Tibial nerve (tissue), 4 donors: Measurements from ENCODE around the gene FOXK1. TPM values are rescaled to one million over a fixed set of nuclear protein-coding genes. Genes with fewer than 3 reads are reported as not detected.

Experiments used
- DNase-seq, 2 donors: peaks; one replicate each; pipeline ENCODE4 v3.0.0-alpha.2; 2019; ENCODE audit warnings: low spot score in 2 of 2
- H3K27ac ChIP-seq, 4 donors: fragments of 200-600 bp; sonication (generic) in 3 of 4; one replicate each; pipeline ENCODE4 v1.5.1; 2017 to 2019; ENCODE audit warnings: mild to moderate bottlenecking in 1 of 4
- H3K27me3 ChIP-seq, 2 donors: fragments of 200-600 bp; sonication (generic) in 1 of 2; one replicate each; pipeline versions ENCODE4 v1.5.1 to v1.6.0; 2017 to 2019
- H3K36me3 ChIP-seq, 3 donors: fragments of 200-600 bp; sonication (generic); one replicate each; pipeline ENCODE4 v1.5.1; 2018 to 2019
- H3K4me1 ChIP-seq, 4 donors: fragments of 200-600 bp; sonication (generic) in 3 of 4; one replicate each; pipeline ENCODE4 v1.5.1; 2017 to 2019
- H3K4me3 ChIP-seq, 4 donors: fragments of 200-600 bp; sonication (generic) in 3 of 4; one replicate each; pipeline ENCODE4 v1.5.1; 2017 to 2019; ENCODE audit warnings: mild to moderate bottlenecking in 1 of 4, moderate library complexity in 1 of 4
- H3K9me3 ChIP-seq, 4 donors: fragments of 200-600 bp; sonication (generic) in 3 of 4; one replicate each; pipeline ENCODE4 v1.5.1; 2017 to 2019
- CTCF ChIP-seq, 5 experiments: fragments of 200-600 bp in 3 of 5; fragments of 450-650 bp in 2 of 5; sonication (generic) in 3 of 5; IDR thresholded peaks; one replicate each; pipeline ENCODE4 v1.5.1; 2016 to 2019; ENCODE audit warnings: antibody characterized with exemption in 5 of 5, mild to moderate bottlenecking in 3 of 5, moderate library complexity in 2 of 5
- EP300 ChIP-seq, 2 donors: sonication (generic); formaldehyde crosslinking; IDR thresholded peaks; one replicate each; pipeline ENCODE4 v1.6.1; 2017; ENCODE audit warnings: antibody characterized with exemption in 2 of 2, mild to moderate bottlenecking in 1 of 2
- POLR2A ChIP-seq, 2 donors: fragments of 450-650 bp; IDR thresholded peaks; one replicate each; pipeline ENCODE4 v1.6.1; 2017; ENCODE audit warnings: antibody characterized with exemption in 2 of 2, mild to moderate bottlenecking in 2 of 2, moderate library complexity in 2 of 2
- WGBS, 2 donors: methylation state at CpG; one replicate each; pipeline ENCODE4 v1.1.5; 2018; 5-methylcytosine and 5-hydroxymethylcytosine counted together
- total RNA-seq, 4 donors: library from RNA; depleted of rRNA; stranded (reverse); fragments of >200 nt; gene quantifications; one replicate each; pipeline ENCODE4 v1.1.0, GENCODE V29; 2016

Gene FOXK1
- total RNA-seq, 4 donors from 2014 or later, result 24.5 to 47.3 (median 26.4) TPM

GRCh38 chr7:4748231-4748681 lies 66.2 kb downstream of the FOXK1 start:
- H3K27me3 ChIP-seq, result no peaks in the 10 kb centered on the region
- DNase-seq, result no peak
- peak overlapping the region in 2 of 4 donors; percentile 94 to 96 for H3K27ac ChIP-seq
- peaks cover 0 to 57% (median 33%) of the 10 kb centered on the region in 4 donors for H3K4me1 ChIP-seq
- 80 to 81% methylated on average over 10 of the region's 10 CpGs for WGBS, 2 donors
- TF ChIP-seq EP300 (IDR thresholded peaks at IDR 0.05) (peak in 1 of 2 donors; percentile 6), POLR2A (IDR thresholded peaks at IDR 0.05) (no peak)
- H3K4me3 ChIP-seq, result no peak overlapping the region
- peaks cover 0 to 39% (median 0%) of the 10 kb centered on the region in 3 donors for H3K36me3 ChIP-seq
- no peaks in the 10 kb centered on the region for H3K9me3 ChIP-seq

DNA sequence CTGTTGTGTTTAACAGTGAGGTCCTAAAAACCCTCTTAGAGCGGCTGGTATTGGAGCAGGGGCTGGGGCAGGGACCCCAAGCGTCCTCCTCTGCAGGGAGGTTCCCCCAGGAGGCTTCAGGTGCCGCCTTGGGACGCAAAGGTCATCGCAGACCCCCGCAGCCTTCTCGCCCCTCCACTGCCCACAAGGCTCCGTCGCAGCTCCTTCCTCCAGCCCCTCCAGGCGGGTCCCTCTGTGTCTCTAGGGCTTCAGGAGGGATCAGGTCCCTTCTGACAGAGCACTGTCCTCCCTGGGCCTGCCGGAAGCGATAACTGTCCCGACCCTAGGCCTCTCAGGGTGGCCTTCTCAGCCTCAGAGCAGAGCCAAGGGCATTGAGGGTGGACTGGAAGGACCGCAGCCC lies 67.3 kb downstream of the FOXK1 start:
- Histone ChIP-seq H3K9me3 (no peaks in the 10 kb centered on the region), H3K36me3 (peaks cover 0 to 38% (median 3%) of the 10 kb centered on the region in 3 donors), H3K27me3 (no peaks in the 10 kb centered on the region), H3K4me1 (peaks cover 0 to 57% (median 31%) of the 10 kb centered on the region in 4 donors), H3K4me3 (no peak overlapping the region), H3K27ac (peak overlapping the region in 2 of 4 donors; percentile 94 to 96)
- no peak for DNase-seq
- TF ChIP-seq EP300 (IDR thresholded peaks at IDR 0.05), result no peak
- TF ChIP-seq CTCF (IDR thresholded peaks at IDR 0.05), result no peak
- TF ChIP-seq POLR2A (IDR thresholded peaks at IDR 0.05), result no peak
- 83 to 96% methylated on average over 14 of the region's 14 CpGs for WGBS, 2 donors

GRCh38 chr7:4749798-4750197 lies 67.7 kb downstream of the FOXK1 start:
- H3K9me3 ChIP-seq, result no peaks in the 10 kb centered on the region

GRCh38 chr7:4751398-4751947 lies 69.4 kb downstream of the FOXK1 start:
- H3K4me1 ChIP-seq, result peaks cover 0 to 38% (median 14%) of the 10 kb centered on the region in 4 donors

More at GRCh38 chr7:4749798-4750197, 67.7 kb downstream of the FOXK1 start:
- Histone ChIP-seq H3K4me3 (no peak overlapping the region), H3K27ac (peak overlapping the region in 1 of 4 donors; percentile 94), H3K27me3 (no peaks in the 10 kb centered on the region), H3K36me3 (peaks cover 0 to 42% (median 5%) of the 10 kb centered on the region in 3 donors), H3K4me1 (peaks cover 0 to 53% (median 27%) of the 10 kb centered on the region in 4 donors)
- WGBS, 2 donors, result 83 to 90% methylated on average over 14 to 15 of the region's 15 CpGs
- DNase-seq, result no peak
- TF ChIP-seq EP300 (IDR thresholded peaks at IDR 0.05) (no peak), CTCF (IDR thresholded peaks at IDR 0.05) (no peak), POLR2A (IDR thresholded peaks at IDR 0.05) (no peak)

DNA sequence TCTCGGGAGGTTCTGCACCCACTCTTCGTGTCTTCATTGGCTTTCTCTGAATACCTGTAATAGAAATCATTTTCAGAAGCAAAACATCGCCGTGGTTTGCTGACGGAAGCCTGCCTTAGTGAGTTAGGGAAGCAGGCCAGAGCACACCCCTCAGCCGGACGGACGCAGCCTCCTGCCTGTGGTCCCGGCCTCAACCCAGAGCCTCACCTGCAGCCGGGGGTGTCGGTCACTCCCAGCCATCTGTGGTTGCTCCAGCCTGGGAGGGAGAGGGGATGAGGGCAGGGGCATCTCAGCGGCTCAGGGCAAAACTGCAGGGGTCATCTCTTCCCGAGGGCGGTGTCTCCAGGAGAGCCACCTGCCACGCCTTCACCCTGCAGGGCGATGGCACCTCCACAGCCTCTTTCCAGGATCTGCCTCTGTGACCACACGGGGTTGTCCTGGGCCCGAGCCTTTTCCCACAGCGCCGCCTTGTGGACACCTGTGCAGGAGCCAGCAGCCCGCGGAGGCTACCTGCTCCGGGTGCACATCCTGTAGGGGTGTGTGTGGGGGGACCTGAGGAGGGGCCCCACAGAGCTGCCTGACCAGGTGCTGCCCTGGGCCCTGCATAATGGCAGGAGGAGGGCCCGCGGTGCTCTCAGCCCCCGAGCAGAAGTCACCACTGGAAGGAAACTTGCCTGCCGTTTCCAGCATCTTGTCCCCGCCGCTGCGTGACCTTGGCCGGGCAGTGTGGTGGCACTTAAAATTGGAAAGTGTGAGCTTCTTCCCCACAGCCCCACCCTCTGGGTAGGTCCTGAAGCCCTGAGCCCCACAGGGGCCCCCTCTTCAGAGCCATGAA lies 71.7 kb downstream of the FOXK1 start:
- H3K27ac ChIP-seq, result peak overlapping the region in 1 of 4 donors; percentile 33
- DNase-seq, result peak; percentile 62 to 74
- H3K27me3 ChIP-seq, result no peaks in the 10 kb centered on the region
- peaks cover 0 to 62% (median 15%) of the 10 kb centered on the region in 3 donors for H3K36me3 ChIP-seq
- TF ChIP-seq CTCF (IDR thresholded peaks at IDR 0.05) (peak; percentile 83 to 94 (median 87)), POLR2A (IDR thresholded peaks at IDR 0.05) (no peak)
- peaks cover 0 to 15% (median 5%) of the 10 kb centered on the region in 4 donors for H3K4me1 ChIP-seq
- no peak overlapping the region for H3K4me3 ChIP-seq
- 54 to 55% methylated on average over 23 to 26 of the region's 31 CpGs for WGBS, 2 donors
- H3K9me3 ChIP-seq, result no peaks in the 10 kb centered on the region

More at GRCh38 chr7:4751398-4751947, 69.4 kb downstream of the FOXK1 start:
- 93 to 94% methylated on average over 19 to 20 of the region's 20 CpGs for WGBS, 2 donors
- no peak for DNase-seq
- Histone ChIP-seq H3K4me3 (no peak overlapping the region), H3K27me3 (no peaks in the 10 kb centered on the region), H3K27ac (no peak overlapping the region), H3K9me3 (no peaks in the 10 kb centered on the region), H3K36me3 (peaks cover 0 to 59% (median 11%) of the 10 kb centered on the region in 3 donors)
- TF ChIP-seq EP300 (IDR thresholded peaks at IDR 0.05) (no peak), POLR2A (IDR thresholded peaks at IDR 0.05) (no peak)
